ENCODE results near the gene FANCC. TPM values are rescaled to one million over a fixed set of nuclear protein-coding genes. Genes with fewer than 3 reads are reported as not detected.

The FANCC gene
- total and polyA plus RNA-seq, 2 donors (not counting 1 experiment from before 2014, with no cell fraction given): 8.9 to 9.0 TPM

- no peaks in the 10 kb centered on the region for H4K20me1 ChIP-seq (ENCODE audit: control insufficient read depth, extremely low read depth, insufficient read depth, low read length)
- TF ChIP-seq EZH2 (IDR thresholded peaks at IDR 0.05; ENCODE audit: low read length, missing control alignments) (no peak), CTCF (conservative IDR thresholded peaks at IDR 0.05 in 1 of 2, IDR thresholded peaks at IDR 0.05 in 1 of 2; ENCODE audit: low read depth in 1 of 2, low read length in 2 of 2) (no peak)
- peaks cover 9% of the 10 kb centered on the region for H3K4me1 ChIP-seq (ENCODE audit: control insufficient read depth, extremely low read depth, insufficient read depth, low read length)
- no peaks in the 10 kb centered on the region for H3K27me3 ChIP-seq (ENCODE audit: control insufficient read depth, insufficient read depth, low read length)
- no peak overlapping the region for H2AFZ ChIP-seq (ENCODE audit: low read length)
- H3K4me3 ChIP-seq (replicated peaks in 1 of 4; ENCODE audit: control extremely low read depth in 1 of 4, insufficient read depth in 1 of 4, low read depth in 3 of 4, low read length in 4 of 4): no peak overlapping the region
- no peak overlapping the region for H3K27ac ChIP-seq (ENCODE audit: insufficient read depth, low read length)
- H3K79me2 ChIP-seq (ENCODE audit: control insufficient read depth, insufficient read depth, low read length): no peaks in the 10 kb centered on the region
- no peaks in the 10 kb centered on the region for H3K9me3 ChIP-seq (ENCODE audit: control insufficient read depth, insufficient read depth, low read depth, low read length)
- DNase-seq (ENCODE audit: low read depth in 2 of 2): no peak
- peaks cover 2% of the 10 kb centered on the region for H3K36me3 ChIP-seq (ENCODE audit: control insufficient read depth, insufficient read depth, low read length)
- no peak overlapping the region for H3K4me2 ChIP-seq (ENCODE audit: extremely low read depth, insufficient read depth, low read length)
- H3K9ac ChIP-seq (ENCODE audit: insufficient read depth, low read length): no peak overlapping the region
Measured at GRCh38 chr9:95097279-95097678, 220.2 kb downstream of the FANCC start.

- Histone ChIP-seq H3K9ac (ENCODE audit: insufficient read depth, low read length) (no peak overlapping the region), H2AFZ (ENCODE audit: low read length) (no peak overlapping the region), H3K27ac (ENCODE audit: insufficient read depth, low read length) (no peak overlapping the region), H3K4me3 (replicated peaks in 1 of 4; ENCODE audit: control extremely low read depth in 1 of 4, insufficient read depth in 1 of 4, low read depth in 3 of 4, low read length in 4 of 4) (no peak overlapping the region), H4K20me1 (ENCODE audit: control insufficient read depth, extremely low read depth, insufficient read depth, low read length) (no peaks in the 10 kb centered on the region), H3K36me3 (ENCODE audit: control insufficient read depth, insufficient read depth, low read length) (peaks cover 2% of the 10 kb centered on the region), H3K79me2 (ENCODE audit: control insufficient read depth, insufficient read depth, low read length) (no peaks in the 10 kb centered on the region), H3K27me3 (ENCODE audit: control insufficient read depth, insufficient read depth, low read length) (no peaks in the 10 kb centered on the region), H3K9me3 (ENCODE audit: control insufficient read depth, insufficient read depth, low read depth, low read length) (no peaks in the 10 kb centered on the region), H3K4me1 (ENCODE audit: control insufficient read depth, extremely low read depth, insufficient read depth, low read length) (peaks cover 14% of the 10 kb centered on the region), H3K4me2 (ENCODE audit: extremely low read depth, insufficient read depth, low read length) (no peak overlapping the region)
- TF ChIP-seq EZH2 (IDR thresholded peaks at IDR 0.05; ENCODE audit: low read length, missing control alignments): no peak
- peak in 1 of 2 donors; percentile 12 for TF ChIP-seq CTCF (conservative IDR thresholded peaks at IDR 0.05 in 1 of 2, IDR thresholded peaks at IDR 0.05 in 1 of 2; ENCODE audit: low read depth in 1 of 2, low read length in 2 of 2)
- no peak for DNase-seq (ENCODE audit: low read depth in 2 of 2)
Measured at GRCh38 chr9:95096807-95097206, 220.7 kb downstream of the FANCC start.

GRCh38 chr9:95096381-95096780, 221.1 kb downstream of the FANCC start:
- Histone ChIP-seq H3K27ac (ENCODE audit: insufficient read depth, low read length) (no peak overlapping the region), H3K4me1 (ENCODE audit: control insufficient read depth, extremely low read depth, insufficient read depth, low read length) (peaks cover 17% of the 10 kb centered on the region)

More at GRCh38 chr9:95096381-95096780, 221.1 kb downstream of the FANCC start:
- peaks cover 2% of the 10 kb centered on the region for H3K36me3 ChIP-seq (ENCODE audit: control insufficient read depth, insufficient read depth, low read length)
- no peaks in the 10 kb centered on the region for H3K79me2 ChIP-seq (ENCODE audit: control insufficient read depth, insufficient read depth, low read length)
- no peak overlapping the region for H2AFZ ChIP-seq (ENCODE audit: low read length)
- H3K27me3 ChIP-seq (ENCODE audit: control insufficient read depth, insufficient read depth, low read length): no peaks in the 10 kb centered on the region
- no peak overlapping the region for H3K9ac ChIP-seq (ENCODE audit: insufficient read depth, low read length)
- no peak overlapping the region for H3K4me3 ChIP-seq (replicated peaks in 1 of 4; ENCODE audit: control extremely low read depth in 1 of 4, insufficient read depth in 1 of 4, low read depth in 3 of 4, low read length in 4 of 4)
- TF ChIP-seq EZH2 (IDR thresholded peaks at IDR 0.05; ENCODE audit: low read length, missing control alignments) (no peak), CTCF (conservative IDR thresholded peaks at IDR 0.05 in 1 of 2, IDR thresholded peaks at IDR 0.05 in 1 of 2; ENCODE audit: low read depth in 1 of 2, low read length in 2 of 2) (no peak)
- DNase-seq (ENCODE audit: low read depth in 2 of 2): no peak
- H3K9me3 ChIP-seq (ENCODE audit: control insufficient read depth, insufficient read depth, low read depth, low read length): no peaks in the 10 kb centered on the region
- H3K4me2 ChIP-seq (ENCODE audit: extremely low read depth, insufficient read depth, low read length): no peak overlapping the region
- H4K20me1 ChIP-seq (ENCODE audit: control insufficient read depth, extremely low read depth, insufficient read depth, low read length): no peaks in the 10 kb centered on the region
